A549 (cell line): ENCODE results near the gene OMD. TPM values are rescaled to one million over a fixed set of nuclear protein-coding genes. Genes with fewer than 3 reads are reported as not detected.
"Not testable (repeated sequence)": the region's sequence is repeated elsewhere in the genome, so short reads cannot be mapped to it uniquely, and the experiment has no call there.

Experiments
- ATAC-seq, 2 experiments: fragments of 200-7000 bp in 1 of 2; fragments of >200 bp in 1 of 2; cut with Nextera tagmentation in 1 of 2; cut with Tn5 transposase in 1 of 2; 3 replicates each; pipeline versions ENCODE4 v1.8.0 to v1.9.1; 2018 to 2020; ENCODE audit warnings: mild to moderate bottlenecking in 1 of 2, moderate library complexity in 1 of 2
- CTCF ChIA-PET: fragments of 300-600 bp; sonication (Branson Sonifier 250); formaldehyde crosslinking; extraction: SDS; loops from one replicate; lab custom pipeline; 2021; ENCODE audit warnings: antibody characterized with exemption, inconsistent platforms; lab: Yijun Ruan, JAX
- POLR2A ChIA-PET: fragments of 350-600 bp; formaldehyde crosslinking; extraction: SDS; loops from one replicate; lab custom pipeline; 2021; ENCODE audit warnings: antibody characterized with exemption, inconsistent platforms; lab: Yijun Ruan, JAX
- DNase-seq, 2 experiments: peaks; one replicate each; pipeline versions ENCODE4 v3.0.0 to v3.0.0-alpha.2; 2011 to 2016; ENCODE audit warnings: low read depth in 1 of 2, low spot score in 1 of 2
- FAIRE-seq: peaks from 2 replicates; lab custom pipeline; 2011; peaks lifted over from hg19 to GRCh38; lab: Jason Lieb, UNC
- H3K27ac ChIP-seq, 2 experiments: fragments of >200 bp; sonication (Bioruptor Twin); formaldehyde crosslinking; 3 replicates each; pipeline ENCODE4 v1.5.1; 2016 to 2017
- H3K4me1 ChIP-seq: fragments of >200 bp; sonication (Bioruptor Twin); formaldehyde crosslinking; 3 replicates; pipeline ENCODE4 v1.6.1; 2016
- H3K4me2 ChIP-seq: fragments of >200 bp; sonication (Bioruptor Twin); formaldehyde crosslinking; 3 replicates; pipeline ENCODE4 v1.6.1; 2016
- H3K4me3 ChIP-seq: fragments of >200 bp; sonication (Bioruptor Twin); formaldehyde crosslinking; 3 replicates; pipeline ENCODE4 v1.5.1; 2016
- H3K9me3 ChIP-seq: fragments of >200 bp; sonication (Bioruptor Twin); formaldehyde crosslinking; 3 replicates; pipeline ENCODE4 v1.6.1; 2016
- CBX2 ChIP-seq: fragments of 200-600 bp; sonication (generic); IDR thresholded peaks from 2 replicates; pipeline ENCODE4 v1.6.1; 2016; ENCODE audit warnings: low read depth, mild to moderate bottlenecking, borderline replicate concordance
- CBX8 ChIP-seq: fragments of 200-600 bp; sonication (generic); IDR thresholded peaks from 2 replicates; pipeline ENCODE4 v1.6.1; 2016
- CEBPB ChIP-seq, 2 experiments: fragments of >200 bp in 1 of 2; sonication (Bioruptor Twin) in 1 of 2; formaldehyde crosslinking in 1 of 2; IDR thresholded peaks; 2 replicates each; pipeline ENCODE4 v1.6.1; 2012 to 2016
- CHD4 ChIP-seq: fragments of 200-600 bp; sonication (generic); IDR thresholded peaks from 2 replicates; pipeline ENCODE4 v1.6.1; 2016; ENCODE audit warnings: antibody characterized with exemption, mild to moderate bottlenecking, borderline replicate concordance
- HOXA7 ChIP-seq: fragments of 250-450 bp; sonication (Bioruptor Pico); IDR thresholded peaks from 2 replicates; pipeline ENCODE4 v1.5.0; 2020; ENCODE audit warnings: mild to moderate bottlenecking, moderate library complexity
- HOXB5 ChIP-seq: fragments of 250-450 bp; sonication (Bioruptor Pico); IDR thresholded peaks from 2 replicates; pipeline ENCODE4 v1.5.0; 2020; ENCODE audit warnings: mild to moderate bottlenecking, moderate library complexity
- JUNB ChIP-seq: fragments of >200 bp; sonication (Bioruptor Twin); formaldehyde crosslinking; IDR thresholded peaks from 2 replicates; pipeline ENCODE4 v1.6.1; 2016
- NPAS2 ChIP-seq: fragments of 250-450 bp; sonication (Bioruptor Pico); IDR thresholded peaks from 2 replicates; pipeline ENCODE4 v1.8.0; 2022; ENCODE audit warnings: mild to moderate bottlenecking, moderate library complexity, borderline replicate concordance
- POLR2AphosphoS2 ChIP-seq: conservative IDR thresholded peaks from 2 replicates; pipeline ENCODE4 v1.6.1; 2012; ENCODE audit warnings: low read length, improper control_type of control experiment, inconsistent platforms
- RARB ChIP-seq: fragments of 250-450 bp; sonication (Bioruptor Pico); IDR thresholded peaks from 2 replicates; pipeline ENCODE4 v1.8.0; 2021; ENCODE audit warnings: mild to moderate bottlenecking, moderate library complexity
- ZFP36 ChIP-seq: fragments of 450-650 bp; IDR thresholded peaks from 2 replicates; pipeline ENCODE4 v1.6.1; 2014; ENCODE audit warnings: borderline replicate concordance; ENCODE audit not compliant: partially characterized antibody
- WGBS: methylation state at CpG from one replicate; pipeline ENCODE4 v1.1.6; 2017; ENCODE audit errors: missing lambda C conversion rate; 5-methylcytosine and 5-hydroxymethylcytosine counted together
- polyA plus RNA-seq, 4 experiments: library from polyadenylated mRNA; depleted of rRNA in 3 of 4; stranded (reverse); fragments of >200 nt; fragmentation: RNase III in 1 of 4; extraction: RNeasy Plus Mini Kit Qiagen cat#74134 plus additional on column Dnase treatment in 1 of 4; gene quantifications; 2 replicates in 3 of 4; 3 replicates in 1 of 4; pipeline ENCODE4 v1.2.3, GENCODE V29; 2011 to 2017
- TF ChIP-seq, protein P1 (sequence below): IDR thresholded peaks from 2 replicates; pipeline ENCODE4 v1.6.1; 2012
- TF ChIP-seq, protein P2 (sequence below): fragments of 450-650 bp; IDR thresholded peaks from 2 replicates; pipeline ENCODE4 v1.6.1; 2014; ENCODE audit warnings: antibody characterized with exemption
- TF ChIP-seq, protein P3 (sequence below): fragments of 250-450 bp; sonication (Bioruptor Pico); IDR thresholded peaks from 2 replicates; pipeline ENCODE4 v1.5.0; 2021; ENCODE audit warnings: mild to moderate bottlenecking, moderate library complexity, borderline replicate concordance

Gene OMD
- polyA plus RNA-seq, 2 of the 4 experiments (the other 2 are of a cell fraction) = not detected

DNA sequence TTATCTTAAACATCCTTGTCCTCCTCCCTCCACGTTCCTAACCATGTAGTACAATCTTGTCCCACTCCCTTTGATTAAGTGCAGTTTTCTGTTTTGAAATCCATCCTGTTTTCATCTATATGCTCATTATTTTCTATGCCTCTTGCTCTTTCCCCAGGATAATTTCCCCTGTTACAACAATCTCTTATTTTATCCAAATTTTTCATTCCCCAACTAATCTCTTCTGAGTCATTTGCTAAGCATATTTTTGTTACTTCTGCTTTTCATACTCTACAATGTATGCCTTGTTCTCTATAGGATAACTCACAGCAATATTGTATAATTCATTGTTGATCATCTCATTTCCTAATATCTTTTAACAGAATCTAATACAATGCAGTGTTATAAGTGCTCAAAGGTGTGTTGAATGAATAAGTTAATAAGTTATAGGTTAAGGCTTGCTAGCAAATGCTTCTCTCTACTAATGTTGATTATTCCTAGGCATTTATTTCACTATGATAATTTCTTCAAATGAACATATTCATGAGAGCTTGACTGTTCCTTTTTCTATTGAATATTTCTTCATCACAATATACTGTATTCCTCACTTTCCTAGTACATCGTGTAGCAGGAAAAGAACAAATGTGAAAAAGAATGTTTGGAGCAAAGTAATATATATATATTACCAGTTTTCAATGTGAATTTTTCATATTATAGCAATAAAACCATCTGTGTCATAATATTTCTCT lies 1.5 kb downstream of the OMD start:
- DNase-seq (no peak), ATAC-seq (no peak), FAIRE-seq (no peak)
- Histone ChIP-seq H3K9me3 (no peaks in the 10 kb centered on the region), H3K4me1 (no peaks in the 10 kb centered on the region), H3K27ac (no peak overlapping the region), H3K4me2 (no peak overlapping the region), H3K4me3 (no peak overlapping the region)
- POLR2A ChIA-PET = no interaction called here
- TF ChIP-seq ZFP36 (no peak), RARB (no peak), HOXB5 (CRISPR knock-in tag) (no peak)
- WGBS = 85% methylated on average over 2 of the region's 2 CpGs
- CTCF ChIA-PET = no interaction called here

DNA sequence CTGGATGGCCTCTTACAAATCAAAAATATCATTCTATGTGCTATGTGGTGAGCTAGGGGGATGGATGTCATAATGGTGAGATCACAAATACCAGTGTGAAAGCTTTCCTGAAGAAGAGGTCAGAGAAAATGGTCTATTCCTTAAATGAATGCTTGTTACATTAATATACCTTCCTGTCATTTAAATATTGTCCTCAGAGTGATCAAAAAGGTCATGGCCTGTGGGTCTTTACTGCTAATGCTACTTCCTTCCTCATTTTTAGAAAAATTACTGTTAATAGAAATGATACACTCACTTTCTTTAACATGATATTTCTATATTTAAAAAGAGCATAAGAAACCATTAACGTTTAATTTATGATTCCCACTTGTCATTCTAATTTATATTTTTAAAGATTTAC lies 9.7 kb downstream of the OMD start:
- ChIA-PET CTCF (no interaction called here), POLR2A (no interaction called here)
- no peak for FAIRE-seq
- Histone ChIP-seq H3K27ac (no peak overlapping the region), H3K9me3 (no peaks in the 10 kb centered on the region), H3K4me1 (no peaks in the 10 kb centered on the region), H3K4me3 (no peak overlapping the region), H3K4me2 (no peak overlapping the region)
- no peak for DNase-seq
- 80% methylated on average over 1 of the region's 1 CpG for WGBS
- no peak for TF ChIP-seq JUNB
- no peak for TF ChIP-seq NPAS2 (CRISPR knock-in tag)
- no peak for TF ChIP-seq CBX8
- no peak for TF ChIP-seq CHD4
- TF ChIP-seq POLR2AphosphoS2 = no peak
- no peak for TF ChIP-seq HOXA7 (CRISPR knock-in tag)
- TF ChIP-seq CEBPB (IDR thresholded peaks at IDR 0.05) = no peak
- TF ChIP-seq, protein P1, sequence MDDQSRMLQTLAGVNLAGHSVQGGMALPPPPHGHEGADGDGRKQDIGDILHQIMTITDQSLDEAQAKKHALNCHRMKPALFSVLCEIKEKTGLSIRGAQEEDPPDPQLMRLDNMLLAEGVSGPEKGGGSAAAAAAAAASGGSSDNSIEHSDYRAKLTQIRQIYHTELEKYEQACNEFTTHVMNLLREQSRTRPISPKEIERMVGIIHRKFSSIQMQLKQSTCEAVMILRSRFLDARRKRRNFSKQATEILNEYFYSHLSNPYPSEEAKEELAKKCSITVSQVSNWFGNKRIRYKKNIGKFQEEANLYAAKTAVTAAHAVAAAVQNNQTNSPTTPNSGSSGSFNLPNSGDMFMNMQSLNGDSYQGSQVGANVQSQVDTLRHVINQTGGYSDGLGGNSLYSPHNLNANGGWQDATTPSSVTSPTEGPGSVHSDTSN = no peak
- TF ChIP-seq, protein P2, sequence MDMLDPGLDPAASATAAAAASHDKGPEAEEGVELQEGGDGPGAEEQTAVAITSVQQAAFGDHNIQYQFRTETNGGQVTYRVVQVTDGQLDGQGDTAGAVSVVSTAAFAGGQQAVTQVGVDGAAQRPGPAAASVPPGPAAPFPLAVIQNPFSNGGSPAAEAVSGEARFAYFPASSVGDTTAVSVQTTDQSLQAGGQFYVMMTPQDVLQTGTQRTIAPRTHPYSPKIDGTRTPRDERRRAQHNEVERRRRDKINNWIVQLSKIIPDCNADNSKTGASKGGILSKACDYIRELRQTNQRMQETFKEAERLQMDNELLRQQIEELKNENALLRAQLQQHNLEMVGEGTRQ = no peak
- TF ChIP-seq, protein P3, sequence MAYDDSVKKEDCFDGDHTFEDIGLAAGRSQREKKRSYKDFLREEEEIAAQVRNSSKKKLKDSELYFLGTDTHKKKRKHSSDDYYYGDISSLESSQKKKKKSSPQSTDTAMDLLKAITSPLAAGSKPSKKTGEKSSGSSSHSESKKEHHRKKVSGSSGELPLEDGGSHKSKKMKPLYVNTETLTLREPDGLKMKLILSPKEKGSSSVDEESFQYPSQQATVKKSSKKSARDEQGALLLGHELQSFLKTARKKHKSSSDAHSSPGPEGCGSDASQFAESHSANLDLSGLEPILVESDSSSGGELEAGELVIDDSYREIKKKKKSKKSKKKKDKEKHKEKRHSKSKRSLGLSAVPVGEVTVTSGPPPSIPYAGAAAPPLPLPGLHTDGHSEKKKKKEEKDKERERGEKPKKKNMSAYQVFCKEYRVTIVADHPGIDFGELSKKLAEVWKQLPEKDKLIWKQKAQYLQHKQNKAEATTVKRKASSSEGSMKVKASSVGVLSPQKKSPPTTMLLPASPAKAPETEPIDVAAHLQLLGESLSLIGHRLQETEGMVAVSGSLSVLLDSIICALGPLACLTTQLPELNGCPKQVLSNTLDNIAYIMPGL (CRISPR knock-in tag) = no peak
- no peak for TF ChIP-seq ZFP36
- TF ChIP-seq CBX2 = no peak
- no peak for ATAC-seq

DNA sequence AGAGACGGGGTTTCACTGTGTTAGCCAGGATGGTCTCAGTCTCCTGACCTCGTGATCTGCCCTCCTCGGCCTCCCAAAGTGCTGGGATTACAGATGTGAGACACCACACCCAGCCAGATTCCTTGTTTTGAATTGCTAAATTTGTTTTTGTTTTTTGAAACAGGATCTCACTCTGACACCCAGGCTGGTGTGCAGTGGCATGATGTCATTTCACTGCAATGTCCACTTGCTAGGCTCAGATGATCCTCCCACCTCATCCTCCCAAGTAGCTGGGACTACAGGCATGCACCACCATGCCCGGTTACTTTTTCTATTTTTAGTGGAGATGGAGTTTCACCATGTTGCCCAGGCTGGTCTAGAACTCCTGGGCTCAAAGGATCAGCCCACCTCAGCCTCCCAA lies 13.1 kb downstream of the OMD start:
- CTCF ChIA-PET = interaction anchor here (0.5 kb wide), 1 partner anchor 273 kb away, joined by 3 read pairs; no protein-coding TSS in a partner anchor
- POLR2A ChIA-PET, H3K27ac ChIP-seq, ATAC-seq, H3K4me1 ChIP-seq, H3K9me3 ChIP-seq, H3K4me3 ChIP-seq, FAIRE-seq, DNase-seq, H3K4me2 ChIP-seq: not testable (repeated sequence)
- 96% methylated on average over 4 of the region's 4 CpGs for WGBS
